GM12874 (cell line): Measurements from ENCODE around the gene MICALL1.
A peak's percentile ranks its signal among the peaks of the same experiment; 100 is the strongest.

Experiments used
- TF ChIP-seq, protein P1 (sequence below): IDR thresholded peaks from 2 replicates; pipeline ENCODE4 v1.5.1; 2011; ENCODE audit warnings: low read depth, mild to moderate bottlenecking, control low read depth, low read length, moderate library complexity; ENCODE audit not compliant: insufficient read depth

The MICALL1 gene

DNA sequence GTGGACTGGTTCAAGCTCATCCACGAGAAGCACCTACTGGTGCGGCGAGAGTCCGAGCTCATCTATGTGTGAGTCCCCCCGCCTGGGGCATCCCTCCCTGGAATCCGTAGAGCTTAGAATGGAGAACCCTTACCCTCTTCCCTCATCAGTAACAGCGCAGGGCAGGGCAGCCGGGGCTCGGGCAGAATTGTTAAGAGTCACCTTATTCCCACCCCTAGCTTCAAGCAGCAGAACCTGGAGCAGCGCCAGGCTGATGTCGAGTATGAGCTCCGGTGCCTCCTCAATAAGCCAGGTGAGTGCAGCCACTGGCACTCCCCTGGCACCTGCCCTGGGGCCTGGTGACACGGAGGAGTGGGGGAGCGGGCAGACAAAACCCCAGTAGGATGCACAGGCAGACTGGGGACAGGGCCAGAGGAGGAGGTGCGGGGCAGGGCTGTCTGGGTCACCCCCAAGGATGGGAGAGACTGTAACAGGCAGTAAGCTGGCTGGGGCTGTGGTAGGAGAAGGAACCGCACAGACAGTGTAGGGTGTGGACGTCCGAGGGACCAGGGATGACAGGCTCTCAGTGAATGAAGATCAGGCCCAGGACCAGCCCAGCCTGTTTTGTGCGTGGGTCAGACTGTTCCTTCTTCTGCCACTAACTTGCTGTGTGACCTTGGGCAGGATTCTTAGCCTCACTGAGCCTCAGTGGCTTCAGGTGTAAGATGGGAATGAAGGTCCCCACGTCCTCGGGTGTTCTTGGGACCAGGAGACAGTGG is 26.9 kb downstream of the MICALL1 start:
- TF ChIP-seq, protein P1, sequence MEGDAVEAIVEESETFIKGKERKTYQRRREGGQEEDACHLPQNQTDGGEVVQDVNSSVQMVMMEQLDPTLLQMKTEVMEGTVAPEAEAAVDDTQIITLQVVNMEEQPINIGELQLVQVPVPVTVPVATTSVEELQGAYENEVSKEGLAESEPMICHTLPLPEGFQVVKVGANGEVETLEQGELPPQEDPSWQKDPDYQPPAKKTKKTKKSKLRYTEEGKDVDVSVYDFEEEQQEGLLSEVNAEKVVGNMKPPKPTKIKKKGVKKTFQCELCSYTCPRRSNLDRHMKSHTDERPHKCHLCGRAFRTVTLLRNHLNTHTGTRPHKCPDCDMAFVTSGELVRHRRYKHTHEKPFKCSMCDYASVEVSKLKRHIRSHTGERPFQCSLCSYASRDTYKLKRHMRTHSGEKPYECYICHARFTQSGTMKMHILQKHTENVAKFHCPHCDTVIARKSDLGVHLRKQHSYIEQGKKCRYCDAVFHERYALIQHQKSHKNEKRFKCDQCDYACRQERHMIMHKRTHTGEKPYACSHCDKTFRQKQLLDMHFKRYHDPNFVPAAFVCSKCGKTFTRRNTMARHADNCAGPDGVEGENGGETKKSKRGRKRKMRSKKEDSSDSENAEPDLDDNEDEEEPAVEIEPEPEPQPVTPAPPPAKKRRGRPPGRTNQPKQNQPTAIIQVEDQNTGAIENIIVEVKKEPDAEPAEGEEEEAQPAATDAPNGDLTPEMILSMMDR = no peak

DNA sequence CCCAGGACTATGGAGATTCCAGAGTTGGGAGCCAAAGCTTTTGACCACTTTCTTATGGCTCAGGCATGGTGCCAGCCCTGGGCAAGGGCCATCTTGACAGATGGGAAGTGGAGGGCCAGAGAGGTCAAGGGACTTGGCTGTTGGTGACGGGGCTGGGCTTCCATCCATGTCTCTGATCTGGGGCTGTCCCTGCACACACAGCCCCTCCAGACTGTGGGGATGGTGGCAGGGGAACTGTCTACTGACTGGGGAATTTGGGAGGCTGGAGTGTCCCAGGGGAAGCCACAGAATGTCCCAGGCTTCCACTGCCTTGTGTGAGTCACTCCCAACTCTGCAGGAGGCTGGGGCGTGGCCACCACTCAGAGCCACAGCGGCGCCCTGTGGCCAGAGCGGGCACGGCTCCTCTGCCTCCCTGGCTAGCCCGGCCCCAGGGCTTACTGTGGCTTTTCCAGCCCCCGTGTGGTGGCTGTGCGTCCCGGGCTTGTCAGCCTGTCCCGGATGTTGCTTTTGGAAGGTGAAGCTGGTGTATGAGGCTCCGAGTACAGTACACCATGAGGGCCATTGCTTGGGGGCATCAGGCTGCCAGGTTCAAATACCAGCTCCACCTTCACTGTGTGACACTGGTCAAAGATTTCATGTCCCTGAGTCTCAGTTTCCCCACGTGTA is 27.7 kb downstream of the MICALL1 start:
- TF ChIP-seq, protein P1 = peak; percentile 99

DNA sequence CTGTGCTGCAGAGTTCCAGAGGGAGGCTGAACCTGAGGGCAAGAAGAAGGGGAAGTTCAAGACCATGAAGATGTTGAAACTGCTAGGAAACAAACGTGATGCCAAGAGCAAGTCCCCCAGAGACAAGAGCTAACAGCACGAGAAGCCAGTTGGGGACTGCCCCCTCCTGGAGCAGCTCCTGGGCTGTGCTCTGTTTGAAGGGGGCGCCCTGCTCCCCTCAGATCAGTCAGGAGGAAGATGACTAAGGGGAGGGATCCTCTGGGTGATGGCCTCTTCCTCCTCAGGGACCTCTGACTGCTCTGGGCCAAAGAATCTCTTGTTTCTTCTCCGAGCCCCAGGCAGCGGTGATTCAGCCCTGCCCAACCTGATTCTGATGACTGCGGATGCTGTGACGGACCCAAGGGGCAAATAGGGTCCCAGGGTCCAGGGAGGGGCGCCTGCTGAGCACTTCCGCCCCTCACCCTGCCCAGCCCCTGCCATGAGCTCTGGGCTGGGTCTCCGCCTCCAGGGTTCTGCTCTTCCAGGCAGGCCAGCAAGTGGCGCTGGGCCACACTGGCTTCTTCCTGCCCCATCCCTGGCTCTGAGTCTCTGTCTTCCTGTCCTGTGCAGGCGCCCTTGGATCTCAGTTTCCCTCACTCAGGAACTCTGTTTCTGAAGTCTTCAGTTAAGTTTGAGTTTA is 34.7 kb downstream of the MICALL1 start:
- TF ChIP-seq, protein P1 = no peak

- TF ChIP-seq, protein P1 = no peak
Observed at GRCh38 chr22:37942133-37942532, 36.0 kb downstream of the MICALL1 start.

- TF ChIP-seq, protein P1 = no peak
Observed at GRCh38 chr22:37943136-37943824, 37.2 kb downstream of the MICALL1 start.

DNA sequence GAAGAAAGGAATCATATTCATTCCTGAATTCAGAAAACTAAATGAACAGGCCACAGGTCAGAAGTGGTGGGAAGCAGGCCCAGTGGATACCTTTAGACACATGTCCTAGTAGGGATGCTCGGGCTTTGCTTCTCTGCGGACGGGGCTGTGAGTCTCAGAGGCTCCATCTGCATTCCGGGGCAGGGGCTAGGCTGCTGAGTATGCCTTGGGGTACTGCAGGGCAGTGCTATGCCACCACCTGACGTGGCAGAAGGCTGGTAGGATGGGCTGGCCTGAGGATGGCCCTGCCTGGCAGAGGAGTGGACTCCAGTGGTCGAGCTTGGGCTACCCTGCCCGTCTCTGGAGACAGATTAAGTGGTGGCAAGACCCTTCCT is 37.7 kb downstream of the MICALL1 start:
- TF ChIP-seq, protein P1 = no peak

- TF ChIP-seq, protein P1 = no peak
Observed at GRCh38 chr22:37951305-37951704, 45.2 kb downstream of the MICALL1 start.
